Measurements from ENCODE around the gene TAOK1. TPM values are rescaled to one million over a fixed set of nuclear protein-coding genes. Genes with fewer than 3 reads are reported as not detected.
A peak's percentile ranks its signal among the peaks of the same experiment; 100 is the strongest.

The TAOK1 gene
- total and polyA plus RNA-seq, 9 of the 15 experiments (the other 6 are each of a cell fraction or from before 2014, with no cell fraction given) = 3.2 to 33.1 (median 16.5) TPM

GRCh38 chr17:29390851-29391631 lies 878 bp downstream of the TAOK1 start (continued):
- TF ChIP-seq MTA1 (IDR thresholded peaks at IDR 0.05; ENCODE audit: borderline replicate concordance) (no peak), CBX8 (IDR thresholded peaks at IDR 0.05; ENCODE audit: borderline replicate concordance, extremely low read depth, low read depth, low read length, poor library complexity, severe bottlenecking) (no peak), SNIP1 (IDR thresholded peaks at IDR 0.05; ENCODE audit: low read depth) (no peak)
- TF ChIP-seq, protein P1, sequence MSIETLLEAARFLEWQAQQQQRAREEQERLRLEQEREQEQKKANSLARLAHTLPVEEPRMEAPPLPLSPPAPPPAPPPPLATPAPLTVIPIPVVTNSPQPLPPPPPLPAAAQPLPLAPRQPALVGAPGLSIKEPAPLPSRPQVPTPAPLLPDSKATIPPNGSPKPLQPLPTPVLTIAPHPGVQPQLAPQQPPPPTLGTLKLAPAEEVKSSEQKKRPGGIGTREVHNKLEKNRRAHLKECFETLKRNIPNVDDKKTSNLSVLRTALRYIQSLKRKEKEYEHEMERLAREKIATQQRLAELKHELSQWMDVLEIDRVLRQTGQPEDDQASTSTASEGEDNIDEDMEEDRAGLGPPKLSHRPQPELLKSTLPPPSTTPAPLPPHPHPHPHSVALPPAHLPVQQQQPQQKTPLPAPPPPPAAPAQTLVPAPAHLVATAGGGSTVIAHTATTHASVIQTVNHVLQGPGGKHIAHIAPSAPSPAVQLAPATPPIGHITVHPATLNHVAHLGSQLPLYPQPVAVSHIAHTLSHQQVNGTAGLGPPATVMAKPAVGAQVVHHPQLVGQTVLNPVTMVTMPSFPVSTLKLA (conservative IDR thresholded peaks at IDR 0.05) = peak in 1 of 2 experiments; percentile 33; a peak in 1 of 4 replicates
- TF ChIP-seq, protein P2, sequence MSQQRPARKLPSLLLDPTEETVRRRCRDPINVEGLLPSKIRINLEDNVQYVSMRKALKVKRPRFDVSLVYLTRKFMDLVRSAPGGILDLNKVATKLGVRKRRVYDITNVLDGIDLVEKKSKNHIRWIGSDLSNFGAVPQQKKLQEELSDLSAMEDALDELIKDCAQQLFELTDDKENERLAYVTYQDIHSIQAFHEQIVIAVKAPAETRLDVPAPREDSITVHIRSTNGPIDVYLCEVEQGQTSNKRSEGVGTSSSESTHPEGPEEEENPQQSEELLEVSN (IDR thresholded peaks at IDR 0.05; ENCODE audit: borderline replicate concordance in 1 of 2, extremely low read depth in 1 of 2, insufficient read depth in 1 of 2, insufficient read length in 1 of 2, low read depth in 1 of 2, low read length in 1 of 2, poor library complexity in 1 of 2, severe bottlenecking in 1 of 2) = peak in 1 of 2 experiments; percentile 5

All from K562 (cell line).